Measurements from ENCODE around the gene ZNF274. TPM values are rescaled to one million over a fixed set of nuclear protein-coding genes. Genes with fewer than 3 reads are reported as not detected.
A peak's percentile ranks its signal among the peaks of the same experiment; 100 is the strongest.

Gene ZNF274
- total RNA-seq, 1 experiment from 2014 or later: 27.5 TPM

- TF ChIP-seq STAT6 (CRISPR knock-in tag; conservative IDR thresholded peaks at IDR 0.05; ENCODE audit: low read depth) (no peak), MYBL2 (CRISPR knock-in tag; IDR thresholded peaks at IDR 0.05) (peak; percentile 97), OVOL2 (CRISPR knock-in tag; IDR thresholded peaks at IDR 0.05; ENCODE audit: borderline replicate concordance) (no peak), ZNF671 (CRISPR knock-in tag; IDR thresholded peaks at IDR 0.05) (no peak), ZNF396 (CRISPR knock-in tag; IDR thresholded peaks at IDR 0.05; ENCODE audit: borderline replicate concordance) (no peak), SOX15 (CRISPR knock-in tag; IDR thresholded peaks at IDR 0.05) (no peak), EMX1 (CRISPR knock-in tag; IDR thresholded peaks at IDR 0.05) (no peak), TEAD1 (CRISPR knock-in tag; IDR thresholded peaks at IDR 0.05) (peak; percentile 75), ATF6 (CRISPR knock-in tag; IDR thresholded peaks at IDR 0.05) (no peak), ERG (CRISPR knock-in tag; IDR thresholded peaks at IDR 0.05) (no peak), ELF4 (CRISPR knock-in tag; IDR thresholded peaks at IDR 0.05; ENCODE audit: low read depth) (0 out of 2 replicates have a peak, but pooled peaks have one; percentile 48), ZNF263 (CRISPR knock-in tag; IDR thresholded peaks at IDR 0.05; ENCODE audit: low read depth) (no peak), RELA (CRISPR knock-in tag; IDR thresholded peaks at IDR 0.05; ENCODE audit: borderline replicate concordance) (no peak), FOXP4 (CRISPR knock-in tag; IDR thresholded peaks at IDR 0.05) (peak; percentile 79; the same call in 1 of the 2 replicates), FOXP1 (CRISPR knock-in tag; IDR thresholded peaks at IDR 0.05; ENCODE audit: borderline replicate concordance) (peak; percentile 95), ZNF232 (CRISPR knock-in tag; IDR thresholded peaks at IDR 0.05) (0 out of 2 replicates have a peak, but pooled peaks have one; percentile 83), CDX4 (CRISPR knock-in tag; IDR thresholded peaks at IDR 0.05; ENCODE audit: borderline replicate concordance) (no peak), RORB (CRISPR knock-in tag; IDR thresholded peaks at IDR 0.05) (no peak), CREM (CRISPR knock-in tag; IDR thresholded peaks at IDR 0.05) (peak; percentile 44; the same call in 1 of the 2 replicates), PRRX2 (CRISPR knock-in tag; IDR thresholded peaks at IDR 0.05) (no peak), NR1H2 (CRISPR knock-in tag; IDR thresholded peaks at IDR 0.05) (no peak), E2F4 (CRISPR knock-in tag; IDR thresholded peaks at IDR 0.05; ENCODE audit: borderline replicate concordance, low read depth) (no peak), CBFB (CRISPR knock-in tag; IDR thresholded peaks at IDR 0.05; ENCODE audit: low read depth) (0 out of 2 replicates have a peak, but pooled peaks have one; percentile 30), ETV6 (CRISPR knock-in tag; IDR thresholded peaks at IDR 0.05) (peak; percentile 63)
- TF ChIP-seq, protein P1, sequence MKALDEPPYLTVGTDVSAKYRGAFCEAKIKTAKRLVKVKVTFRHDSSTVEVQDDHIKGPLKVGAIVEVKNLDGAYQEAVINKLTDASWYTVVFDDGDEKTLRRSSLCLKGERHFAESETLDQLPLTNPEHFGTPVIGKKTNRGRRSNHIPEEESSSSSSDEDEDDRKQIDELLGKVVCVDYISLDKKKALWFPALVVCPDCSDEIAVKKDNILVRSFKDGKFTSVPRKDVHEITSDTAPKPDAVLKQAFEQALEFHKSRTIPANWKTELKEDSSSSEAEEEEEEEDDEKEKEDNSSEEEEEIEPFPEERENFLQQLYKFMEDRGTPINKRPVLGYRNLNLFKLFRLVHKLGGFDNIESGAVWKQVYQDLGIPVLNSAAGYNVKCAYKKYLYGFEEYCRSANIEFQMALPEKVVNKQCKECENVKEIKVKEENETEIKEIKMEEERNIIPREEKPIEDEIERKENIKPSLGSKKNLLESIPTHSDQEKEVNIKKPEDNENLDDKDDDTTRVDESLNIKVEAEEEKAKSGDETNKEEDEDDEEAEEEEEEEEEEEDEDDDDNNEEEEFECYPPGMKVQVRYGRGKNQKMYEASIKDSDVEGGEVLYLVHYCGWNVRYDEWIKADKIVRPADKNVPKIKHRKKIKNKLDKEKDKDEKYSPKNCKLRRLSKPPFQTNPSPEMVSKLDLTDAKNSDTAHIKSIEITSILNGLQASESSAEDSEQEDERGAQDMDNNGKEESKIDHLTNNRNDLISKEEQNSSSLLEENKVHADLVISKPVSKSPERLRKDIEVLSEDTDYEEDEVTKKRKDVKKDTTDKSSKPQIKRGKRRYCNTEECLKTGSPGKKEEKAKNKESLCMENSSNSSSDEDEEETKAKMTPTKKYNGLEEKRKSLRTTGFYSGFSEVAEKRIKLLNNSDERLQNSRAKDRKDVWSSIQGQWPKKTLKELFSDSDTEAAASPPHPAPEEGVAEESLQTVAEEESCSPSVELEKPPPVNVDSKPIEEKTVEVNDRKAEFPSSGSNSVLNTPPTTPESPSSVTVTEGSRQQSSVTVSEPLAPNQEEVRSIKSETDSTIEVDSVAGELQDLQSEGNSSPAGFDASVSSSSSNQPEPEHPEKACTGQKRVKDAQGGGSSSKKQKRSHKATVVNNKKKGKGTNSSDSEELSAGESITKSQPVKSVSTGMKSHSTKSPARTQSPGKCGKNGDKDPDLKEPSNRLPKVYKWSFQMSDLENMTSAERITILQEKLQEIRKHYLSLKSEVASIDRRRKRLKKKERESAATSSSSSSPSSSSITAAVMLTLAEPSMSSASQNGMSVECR (CRISPR knock-in tag; IDR thresholded peaks at IDR 0.05; ENCODE audit: borderline replicate concordance): peak; percentile 69; the same call in 1 of the 2 replicates
Measured at GRCh38 chr19:58228585-58229254, 45.9 kb downstream of the ZNF274 start, which contains the start of gene ZNF544 (continued).
